B cell (primary cell): ENCODE data around the gene TGFBR3L. TPM values are rescaled to one million over a fixed set of nuclear protein-coding genes. Genes with fewer than 3 reads are reported as not detected.

ENCODE experiments used
- ATAC-seq: fragments of 200-7000 bp; cut with Tn5 transposase; one replicate; pipeline ENCODE4 v1.10.0; 2021; ENCODE audit warnings: low read depth, mild to moderate bottlenecking, moderate number of reproducible peaks, moderate library complexity
- CTCF ChIA-PET: fragments of 350-600 bp; sonication (Branson Sonifier 250); formaldehyde crosslinking; loops from one replicate; lab custom pipeline; 2021; ENCODE audit warnings: antibody characterized with exemption, inconsistent platforms; lab: Charles Lee
- POLR2A ChIA-PET: fragments of 350-600 bp; sonication (Branson Sonifier 250); formaldehyde crosslinking; loops from one replicate; lab custom pipeline; 2021; ENCODE audit warnings: antibody characterized with exemption; lab: Charles Lee
- DNase-seq: peaks from one replicate; pipeline ENCODE4 v3.0.0; 2013
- H2AFZ ChIP-seq: 2 replicates; pipeline ENCODE4 v1.6.1; 2012; ENCODE audit warnings: mild to moderate bottlenecking, low read depth, low read length; ENCODE audit not compliant: insufficient read depth, poor library complexity, severe bottlenecking
- H3K27ac ChIP-seq, 2 donors: 1 replicate in 1 of 2; 2 replicates in 1 of 2; pipeline ENCODE4 v1.5.1; 2012 to 2013; ENCODE audit warnings: low read length in 2 of 2, mild to moderate bottlenecking in 2 of 2, moderate library complexity in 1 of 2
- H3K27me3 ChIP-seq, 4 experiments: fragments of 200-600 bp in 1 of 4; sonication (generic) in 1 of 4; replicated peaks in 1 of 4; 1 replicate in 2 of 4; 2 replicates in 2 of 4; pipeline versions ENCODE4 v1.6.1 to v1.7.0; 2013 to 2016; ENCODE audit warnings: low read length in 3 of 4, mild to moderate bottlenecking in 2 of 4, mixed read lengths in 1 of 4, moderate library complexity in 1 of 4; ENCODE audit not compliant: insufficient read depth in 4 of 4, control insufficient read depth in 3 of 4; ENCODE audit errors: control extremely low read depth in 1 of 4
- H3K36me3 ChIP-seq, 2 experiments: replicated peaks in 1 of 2; 1 replicate in 1 of 2; 2 replicates in 1 of 2; pipeline versions ENCODE4 v1.6.1 to v1.7.1; 2013; ENCODE audit warnings: low read length in 1 of 2; ENCODE audit not compliant: insufficient read depth in 2 of 2, control insufficient read depth in 1 of 2; ENCODE audit errors: control extremely low read depth in 1 of 2, extremely low read depth in 1 of 2
- H3K4me1 ChIP-seq, 2 donors: fragments of 200-600 bp in 1 of 2; sonication (generic) in 1 of 2; 1 replicate in 1 of 2; 2 replicates in 1 of 2; pipeline versions ENCODE4 v1.5.1 to v1.6.1; 2013 to 2017; ENCODE audit warnings: low read length in 2 of 2; ENCODE audit not compliant: control insufficient read depth in 2 of 2, insufficient read depth in 2 of 2
- H3K4me2 ChIP-seq: replicated peaks from 2 replicates; pipeline ENCODE3; 2012; ENCODE audit warnings: mild to moderate bottlenecking, low read depth, low read length; ENCODE audit not compliant: poor library complexity, severe bottlenecking
- H3K4me3 ChIP-seq, 5 experiments: fragments of 200-600 bp in 1 of 5; sonication (generic) in 1 of 5; 1 replicate in 3 of 5; 2 replicates in 2 of 5; pipeline versions ENCODE4 v1.5.1 to v1.7.0; 2011 to 2016; ENCODE audit warnings: low read length in 4 of 5, mild to moderate bottlenecking in 4 of 5, low read depth in 2 of 5, control low read depth in 1 of 5, moderate library complexity in 1 of 5; ENCODE audit not compliant: insufficient read depth in 1 of 5; ENCODE audit errors: control extremely low read depth in 1 of 5, extremely low read depth in 1 of 5
- H3K79me2 ChIP-seq: fragments of 200-600 bp; sonication (generic); one replicate; pipeline ENCODE4 v1.6.0; 2016; ENCODE audit warnings: low read length; ENCODE audit not compliant: control insufficient read depth, insufficient read depth
- H3K9ac ChIP-seq: fragments of 200-600 bp; sonication (generic); 2 replicates; pipeline ENCODE4 v1.6.1; 2017; ENCODE audit warnings: mild to moderate bottlenecking, low read length, moderate library complexity
- H3K9me3 ChIP-seq, 3 donors: one replicate each; pipeline versions ENCODE4 v1.6.1 to v1.7.1; 2013; ENCODE audit warnings: low read length in 2 of 3; ENCODE audit not compliant: control insufficient read depth in 2 of 3, insufficient read depth in 1 of 3; ENCODE audit errors: control extremely low read depth in 1 of 3
- H4K20me1 ChIP-seq: 2 replicates; pipeline ENCODE4 v1.6.0; 2012; ENCODE audit warnings: mild to moderate bottlenecking, low read length; ENCODE audit not compliant: insufficient read depth, control insufficient read depth, poor library complexity, severe bottlenecking
- H3K27ac Mint-ChIP-seq: one replicate; pipeline ENCODE4 v1.8.0; 2021; ENCODE audit warnings: mixed read lengths
- H3K27me3 Mint-ChIP-seq: one replicate; pipeline ENCODE4 v1.8.0; 2021; ENCODE audit warnings: mixed read lengths
- H3K4me1 Mint-ChIP-seq: one replicate; pipeline ENCODE4 v1.8.0; 2021; ENCODE audit warnings: mixed read lengths
- H3K4me3 Mint-ChIP-seq: one replicate; pipeline ENCODE4 v1.8.0; 2021; ENCODE audit warnings: mixed read lengths
- H3K9me3 Mint-ChIP-seq: one replicate; pipeline ENCODE4 v1.8.0; 2022; ENCODE audit warnings: mixed read lengths; ENCODE audit not compliant: insufficient read depth
- EZH2 ChIP-seq: IDR thresholded peaks from 2 replicates; pipeline ENCODE4 v1.6.1; 2012; ENCODE audit warnings: borderline replicate concordance, low read depth, mild to moderate bottlenecking, moderate library complexity, low read length; ENCODE audit not compliant: insufficient read depth, poor library complexity, severe bottlenecking
- WGBS: methylation state at CpG from one replicate; pipeline ENCODE4 v1.1.5; 2013; ENCODE audit warnings: missing lambda C conversion rate; ENCODE audit not compliant: insufficient coverage; 5-methylcytosine and 5-hydroxymethylcytosine counted together
- intact Hi-C: fragments of 100-400 bp; cut with micrococcal nuclease; formaldehyde crosslinking; loops from one replicate; pipeline ENCODE4 v1.10.0; 2022
- polyA plus RNA-seq: library from polyadenylated mRNA; depleted of rRNA; stranded (reverse); fragments of >200 nt; gene quantifications from 2 replicates; pipeline ENCODE4 v1.2.3, GENCODE V29; 2012
- total RNA-seq, 2 donors: library from RNA; stranded (reverse); fragments of 120-200 nt in 1 of 2; gene quantifications; 1 replicate in 1 of 2; 2 replicates in 1 of 2; pipeline versions ENCODE4 v1.2.3 to v1.2.4, GENCODE V29; 2013 to 2022
- TF ChIP-seq, protein P1 (sequence below): fragments of 200-600 bp; IDR thresholded peaks from one replicate; pipeline ENCODE4 v1.8.0; 2022; ENCODE audit warnings: antibody characterized with exemption, mild to moderate bottlenecking

TGFBR3L gene
- total and polyA plus RNA-seq, 2 donors (not counting 1 experiment from before 2014, with no cell fraction given) = 0.21 to 0.22 TPM

DNA sequence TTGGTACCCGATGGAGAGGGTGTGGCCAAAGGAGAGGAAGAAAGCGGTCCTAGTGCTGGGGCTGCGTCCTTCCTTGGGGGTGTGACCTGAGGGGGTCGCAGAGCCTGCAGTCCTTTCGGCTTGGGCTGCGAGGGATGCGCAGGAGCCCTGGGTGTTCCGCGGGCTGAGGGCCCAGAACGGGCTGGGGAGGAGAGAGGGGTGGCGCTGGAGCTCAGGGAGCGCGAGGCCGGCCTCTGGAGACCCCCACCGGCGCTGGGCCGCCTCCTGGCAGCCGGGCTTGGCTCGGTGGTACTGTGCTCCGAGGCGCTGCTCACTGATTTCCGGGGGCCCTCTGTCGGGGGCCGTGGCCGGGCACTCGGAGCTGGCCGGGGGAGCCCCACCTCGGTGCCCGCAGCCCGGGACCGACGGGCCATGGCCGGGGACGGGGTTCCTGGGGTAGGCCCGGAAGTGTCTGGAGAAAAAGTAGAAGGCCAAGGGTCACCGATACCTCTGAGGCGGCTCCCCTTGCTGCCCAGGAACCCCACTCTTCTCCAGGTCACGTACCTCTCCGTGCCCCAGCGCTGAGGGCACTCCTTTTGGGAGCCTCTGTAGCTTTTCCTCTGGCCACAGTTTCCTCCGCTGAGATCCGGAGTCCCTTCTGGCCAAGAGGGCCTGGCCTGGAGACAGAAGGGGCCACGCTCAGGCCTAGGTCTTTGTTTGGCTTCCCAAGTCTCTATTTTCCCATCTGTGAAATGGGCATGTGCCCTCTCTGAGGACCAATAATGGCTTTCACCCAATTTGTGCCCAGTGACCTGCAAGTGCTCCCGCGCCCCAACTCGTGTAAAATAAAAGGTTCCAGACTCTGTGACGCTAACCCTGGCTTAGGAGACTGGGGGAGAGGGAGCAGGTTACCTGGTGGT, 42.1 kb upstream of the TGFBR3L start:
- Histone ChIP-seq H3K9me3 (peaks cover 0 to 52% (median 0%) of the 10 kb centered on the region in 3 donors), H3K4me1 (peaks cover 42 to 50% of the 10 kb centered on the region in 2 donors), H3K79me2 (no peaks in the 10 kb centered on the region), H3K4me2 (peak overlapping the region; percentile 63), H4K20me1 (peaks cover 11% of the 10 kb centered on the region), H3K27me3 (peaks cover 0 to 57% (median 16%) of the 10 kb centered on the region in 4 experiments), H3K9ac (no peak overlapping the region), H3K36me3 (no peaks in the 10 kb centered on the region), H3K4me3 (no peak overlapping the region), H2AFZ (no peak overlapping the region), H3K27ac (no peak overlapping the region)
- CTCF ChIA-PET = no interaction called here
- WGBS = 51% methylated on average over 45 of the region's 47 CpGs
- intact Hi-C loops = no loop called here
- H3K9me3 Mint-ChIP-seq = peaks cover 4% of the 10 kb centered on the region
- H3K4me1 Mint-ChIP-seq = peaks cover 31% of the 10 kb centered on the region
- DNase-seq = no peak
- POLR2A ChIA-PET = no interaction called here
- no peak for TF ChIP-seq EZH2
- TF ChIP-seq, protein P1, sequence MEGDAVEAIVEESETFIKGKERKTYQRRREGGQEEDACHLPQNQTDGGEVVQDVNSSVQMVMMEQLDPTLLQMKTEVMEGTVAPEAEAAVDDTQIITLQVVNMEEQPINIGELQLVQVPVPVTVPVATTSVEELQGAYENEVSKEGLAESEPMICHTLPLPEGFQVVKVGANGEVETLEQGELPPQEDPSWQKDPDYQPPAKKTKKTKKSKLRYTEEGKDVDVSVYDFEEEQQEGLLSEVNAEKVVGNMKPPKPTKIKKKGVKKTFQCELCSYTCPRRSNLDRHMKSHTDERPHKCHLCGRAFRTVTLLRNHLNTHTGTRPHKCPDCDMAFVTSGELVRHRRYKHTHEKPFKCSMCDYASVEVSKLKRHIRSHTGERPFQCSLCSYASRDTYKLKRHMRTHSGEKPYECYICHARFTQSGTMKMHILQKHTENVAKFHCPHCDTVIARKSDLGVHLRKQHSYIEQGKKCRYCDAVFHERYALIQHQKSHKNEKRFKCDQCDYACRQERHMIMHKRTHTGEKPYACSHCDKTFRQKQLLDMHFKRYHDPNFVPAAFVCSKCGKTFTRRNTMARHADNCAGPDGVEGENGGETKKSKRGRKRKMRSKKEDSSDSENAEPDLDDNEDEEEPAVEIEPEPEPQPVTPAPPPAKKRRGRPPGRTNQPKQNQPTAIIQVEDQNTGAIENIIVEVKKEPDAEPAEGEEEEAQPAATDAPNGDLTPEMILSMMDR = no peak
- H3K27me3 Mint-ChIP-seq = peaks cover 25% of the 10 kb centered on the region
- H3K4me3 Mint-ChIP-seq = peak overlapping the region; percentile 26
- no peak for ATAC-seq
- H3K27ac Mint-ChIP-seq = no peak overlapping the region
